Chondrocyte (in vitro differentiated cells): ENCODE measurements around the gene NFYC. TPM values are rescaled to one million over a fixed set of nuclear protein-coding genes. Genes with fewer than 3 reads are reported as not detected.
A peak's percentile ranks its signal among the peaks of the same experiment; 100 is the strongest.

ENCODE experiments used
- DNase-seq: peaks from one replicate; pipeline ENCODE4 v3.0.0; 2021; ENCODE audit warnings: mixed read lengths, low spot score
- H3K27ac Mint-ChIP-seq: one replicate; pipeline ENCODE4 v1.8.0; 2021; ENCODE audit warnings: mild to moderate bottlenecking, moderate library complexity, mixed read lengths; ENCODE audit not compliant: unreplicated experiment
- H3K27me3 Mint-ChIP-seq: 2 replicates; pipeline ENCODE4 v1.8.0; 2021; ENCODE audit warnings: low read depth, mixed read lengths
- H3K36me3 Mint-ChIP-seq: 2 replicates; pipeline ENCODE4 v1.8.0; 2021; ENCODE audit warnings: low read depth, mixed read lengths
- H3K4me1 Mint-ChIP-seq: 2 replicates; pipeline ENCODE4 v1.8.0; 2021; ENCODE audit warnings: low read depth, mild to moderate bottlenecking, mixed read lengths
- H3K4me3 Mint-ChIP-seq: one replicate; pipeline ENCODE4 v1.8.0; 2021; ENCODE audit warnings: mild to moderate bottlenecking, moderate library complexity, mixed read lengths; ENCODE audit not compliant: unreplicated experiment
- H3K9me3 Mint-ChIP-seq: 2 replicates; pipeline ENCODE4 v1.8.0; 2021; ENCODE audit warnings: low read depth, mixed read lengths
- CTCF ChIP-seq: fragments of 200-600 bp; sonication (generic); IDR thresholded peaks from 2 replicates; pipeline ENCODE4 v1.5.0; 2021; ENCODE audit warnings: antibody characterized with exemption, mild to moderate bottlenecking, moderate library complexity
- total RNA-seq: library from RNA; stranded (reverse); gene quantifications from 3 replicates; pipeline ENCODE4 v1.2.1, GENCODE V29; 2021

The NFYC gene
- total RNA-seq, 1 donor from 2014 or later, result 35.8 TPM

DNA sequence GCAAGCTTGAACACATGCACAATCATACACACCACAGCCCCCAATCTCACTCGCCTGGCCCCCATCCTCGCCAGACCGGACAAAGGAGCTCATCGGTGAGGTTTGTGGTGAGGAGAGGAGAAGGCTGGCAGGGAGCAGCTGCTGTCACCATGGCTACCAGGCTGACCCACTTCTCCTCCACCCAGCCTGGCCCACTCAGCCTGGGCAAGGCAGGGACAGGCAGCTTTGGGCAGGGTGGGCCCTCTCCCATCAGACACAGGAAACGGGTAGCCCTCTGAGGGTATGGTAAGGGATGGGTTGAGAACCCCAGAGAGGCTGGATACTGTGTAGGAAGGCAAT is 41.9 kb upstream of the NFYC start:
- H3K36me3 Mint-ChIP-seq, result peaks cover 3% of the 10 kb centered on the region
- no peak overlapping the region for H3K27ac Mint-ChIP-seq
- peaks cover 4% of the 10 kb centered on the region for H3K27me3 Mint-ChIP-seq
- no peak for DNase-seq
- peaks cover 11% of the 10 kb centered on the region for H3K4me1 Mint-ChIP-seq
- no peak for TF ChIP-seq CTCF
- no peaks in the 10 kb centered on the region for H3K9me3 Mint-ChIP-seq
- no peak overlapping the region for H3K4me3 Mint-ChIP-seq

DNA sequence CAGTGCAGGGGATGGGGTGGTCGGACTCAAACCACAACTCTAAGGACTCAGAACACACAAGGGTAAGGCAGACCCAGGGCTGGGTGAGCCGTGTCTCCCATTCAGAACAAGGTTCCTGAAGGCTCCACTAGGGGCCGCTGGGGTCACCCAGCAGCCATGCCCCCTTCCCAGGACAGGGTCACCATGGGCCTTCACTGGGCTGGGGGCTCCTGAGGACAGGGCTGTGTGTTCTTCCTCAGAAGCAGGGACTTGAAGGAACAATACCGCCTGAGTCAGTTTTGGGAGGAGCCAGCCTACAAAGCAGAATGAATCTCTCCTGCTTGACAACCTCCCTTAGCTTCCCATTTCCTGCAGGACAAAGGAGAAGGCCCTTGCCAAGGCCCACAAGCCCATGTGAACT is 41.4 kb upstream of the NFYC start:
- Mint-ChIP-seq H3K9me3 (no peaks in the 10 kb centered on the region), H3K27me3 (peaks cover 7% of the 10 kb centered on the region), H3K27ac (no peak overlapping the region), H3K4me1 (peaks cover 14% of the 10 kb centered on the region), H3K36me3 (peaks cover 1% of the 10 kb centered on the region), H3K4me3 (no peak overlapping the region)
- no peak for DNase-seq
- TF ChIP-seq CTCF, result peak; percentile 51

GRCh38 chr1:40651138-40651857 is 40.2 kb upstream of the NFYC start:
- H3K27ac Mint-ChIP-seq, result no peak overlapping the region
- peaks cover 11% of the 10 kb centered on the region for H3K4me1 Mint-ChIP-seq
- no peaks in the 10 kb centered on the region for H3K9me3 Mint-ChIP-seq
- no peak for TF ChIP-seq CTCF
- DNase-seq, result no peak
- no peak overlapping the region for H3K4me3 Mint-ChIP-seq
- peaks cover 7% of the 10 kb centered on the region for H3K27me3 Mint-ChIP-seq
- no peaks in the 10 kb centered on the region for H3K36me3 Mint-ChIP-seq

- DNase-seq, result no peak
- peaks cover 7% of the 10 kb centered on the region for H3K27me3 Mint-ChIP-seq
- no peak overlapping the region for H3K27ac Mint-ChIP-seq
- TF ChIP-seq CTCF, result no peak
- H3K36me3 Mint-ChIP-seq, result no peaks in the 10 kb centered on the region
- H3K4me1 Mint-ChIP-seq, result peaks cover 7% of the 10 kb centered on the region
- H3K9me3 Mint-ChIP-seq, result no peaks in the 10 kb centered on the region
- H3K4me3 Mint-ChIP-seq, result no peak overlapping the region
These were observed 39.0 kb upstream of the NFYC start for GRCh38 chr1:40652468-40652867.

DNA sequence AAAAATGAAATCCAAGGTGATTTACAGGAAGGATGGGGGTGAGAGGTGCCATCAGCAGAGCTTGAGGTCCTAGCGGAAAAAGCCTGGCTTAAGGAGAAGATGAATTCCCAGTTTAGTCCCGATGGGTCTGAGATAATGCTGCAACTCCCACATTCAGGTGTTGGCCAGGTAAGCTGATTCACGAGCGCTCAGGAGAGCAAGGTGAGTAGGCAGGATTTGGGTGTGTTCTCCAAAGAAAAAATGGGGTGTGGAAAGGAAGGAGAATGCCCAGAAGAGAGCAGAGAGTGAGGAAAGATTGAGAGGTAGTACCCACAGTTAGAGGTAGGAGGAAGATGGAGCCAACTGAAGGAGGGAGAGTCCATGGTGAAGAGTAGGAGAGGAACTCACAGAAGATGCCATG is 38.5 kb upstream of the NFYC start:
- H3K27ac Mint-ChIP-seq, result no peak overlapping the region
- no peak for TF ChIP-seq CTCF
- H3K4me3 Mint-ChIP-seq, result no peak overlapping the region
- H3K27me3 Mint-ChIP-seq, result peaks cover 7% of the 10 kb centered on the region
- no peak for DNase-seq
- peaks cover 7% of the 10 kb centered on the region for H3K4me1 Mint-ChIP-seq
- H3K9me3 Mint-ChIP-seq, result no peaks in the 10 kb centered on the region
- H3K36me3 Mint-ChIP-seq, result peaks cover 2% of the 10 kb centered on the region
